ENCODE data around the gene APOBEC3A. TPM values are rescaled to one million over a fixed set of nuclear protein-coding genes. Genes with fewer than 3 reads are reported as not detected.
"Not testable (repeated sequence)": the region's sequence is repeated elsewhere in the genome, so short reads cannot be mapped to it uniquely, and the experiment has no call there.

APOBEC3A gene
- total RNA-seq, 1 experiment from 2014 or later: not detected

- DNase-seq: no peak
- no peak overlapping the region for H3K27ac ChIP-seq
- no peak overlapping the region for H3K4me3 ChIP-seq
- no peaks in the 10 kb centered on the region for H3K4me1 ChIP-seq
- H3K9me3 ChIP-seq (replicated peaks): no peaks in the 10 kb centered on the region
- H3K27me3 ChIP-seq: no peaks in the 10 kb centered on the region; the same call in 1 of the 2 replicates
- no peaks in the 10 kb centered on the region for H3K36me3 ChIP-seq
Measured at GRCh38 chr22:38997518-38997917, 40.1 kb downstream of the APOBEC3A start.

DNA sequence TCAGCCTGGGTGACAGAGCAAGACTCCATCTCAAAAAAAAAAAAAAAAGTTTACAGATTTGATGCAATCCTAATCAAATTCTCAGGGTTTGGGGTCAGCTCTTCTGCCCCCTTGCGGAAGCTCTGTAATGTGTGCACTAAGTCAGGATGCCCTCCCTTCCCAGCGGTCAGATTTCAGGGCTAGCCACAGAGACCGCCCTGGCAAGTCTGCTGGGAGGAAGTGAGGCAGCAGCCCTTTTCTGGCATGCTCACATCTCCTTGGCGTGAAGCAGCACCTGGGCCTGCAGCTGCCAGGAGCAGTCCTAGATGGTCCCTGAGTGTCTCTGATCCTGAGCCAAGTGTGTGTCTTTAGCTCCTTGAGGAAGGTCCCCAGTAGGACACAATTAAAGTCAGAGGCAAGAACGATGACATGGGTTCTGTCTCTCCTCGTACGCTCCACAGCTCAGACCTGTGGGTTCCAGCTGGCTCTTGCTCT lies 45.8 kb downstream of the APOBEC3A start:
- H3K4me3 ChIP-seq: no peak overlapping the region
- no peak overlapping the region for H3K27ac ChIP-seq
- H3K9me3 ChIP-seq (replicated peaks): no peaks in the 10 kb centered on the region
- peaks cover 3% of the 10 kb centered on the region; the same call in 1 of the 2 replicates for H3K4me1 ChIP-seq
- no peaks in the 10 kb centered on the region for H3K36me3 ChIP-seq
- H3K27me3 ChIP-seq: no peaks in the 10 kb centered on the region
- peak; percentile 66 to 83 for DNase-seq

- Histone ChIP-seq H3K4me1 (peaks cover 3% of the 10 kb centered on the region; the same call in 1 of the 2 replicates), H3K36me3 (no peaks in the 10 kb centered on the region), H3K9me3 (replicated peaks) (no peaks in the 10 kb centered on the region), H3K4me3 (no peak overlapping the region), H3K27me3 (no peaks in the 10 kb centered on the region), H3K27ac (no peak overlapping the region)
- no peak for DNase-seq
Measured at GRCh38 chr22:39007177-39007576, 49.8 kb downstream of the APOBEC3A start.

DNA sequence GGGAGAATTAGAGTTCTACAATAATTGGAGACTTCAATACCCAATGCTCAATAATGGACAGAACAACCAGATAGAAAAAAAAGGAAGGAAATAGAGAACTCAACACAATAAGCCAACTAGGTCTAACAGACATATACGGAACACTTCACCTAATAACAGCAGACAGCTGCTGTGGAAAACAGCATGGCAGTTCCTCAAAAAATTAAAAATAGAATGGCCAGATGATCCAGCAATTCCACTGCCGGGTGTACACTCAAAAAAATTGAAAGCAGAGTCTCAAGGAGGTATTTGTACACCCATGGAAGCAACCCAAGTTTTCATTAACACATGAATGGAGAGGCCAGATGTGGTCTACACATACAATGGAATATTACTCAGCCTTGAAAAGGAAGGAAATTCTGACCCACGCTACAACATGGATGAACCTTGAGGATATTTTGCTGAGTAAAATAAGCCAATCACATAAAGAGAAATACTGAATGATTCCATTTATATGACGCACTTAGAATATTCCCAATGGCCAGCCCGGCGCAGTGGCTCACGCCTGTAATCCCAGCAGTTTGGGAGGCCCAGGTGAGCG lies 51.0 kb downstream of the APOBEC3A start:
- not testable (repeated sequence) for DNase-seq; H3K4me1 ChIP-seq; H3K4me3 ChIP-seq; H3K36me3 ChIP-seq; H3K27ac ChIP-seq; H3K9me3 ChIP-seq (replicated peaks); H3K27me3 ChIP-seq

GRCh38 chr22:39010946-39011345 lies 53.5 kb downstream of the APOBEC3A start:
- H3K4me1 ChIP-seq: no peaks in the 10 kb centered on the region
- H3K4me3 ChIP-seq: no peak overlapping the region
- no peaks in the 10 kb centered on the region for H3K36me3 ChIP-seq
- H3K27me3 ChIP-seq: no peaks in the 10 kb centered on the region
- H3K9me3 ChIP-seq (replicated peaks): no peaks in the 10 kb centered on the region
- DNase-seq: no peak
- H3K27ac ChIP-seq: no peak overlapping the region

Other genes with a start within 250 kb of the APOBEC3A start
- gene SUN2, start 201.6 kb upstream of the APOBEC3A start, total RNA-seq (2014; rRNA removed; shearing (Covaris generic)): 67.3 TPM in 2 replicates
- gene DNAL4, start 163.5 kb upstream of the APOBEC3A start, total RNA-seq (2014; rRNA removed; shearing (Covaris generic)): 4.3 and 4.7 TPM in 2 replicates
- 0.08 and 0.10 TPM in 2 replicates for gene NPTXR, start 113.6 kb upstream of the APOBEC3A start, total RNA-seq (2014; rRNA removed; shearing (Covaris generic))
- gene CBX6, start 85.4 kb upstream of the APOBEC3A start, total RNA-seq (2014; rRNA removed; shearing (Covaris generic)): 37.7 and 40.5 TPM in 2 replicates
- gene APOBEC3B, start 24.7 kb downstream of the APOBEC3A start, total RNA-seq (2014; rRNA removed; shearing (Covaris generic)): 15.8 and 16.6 TPM in 2 replicates
- gene APOBEC3C, start 56.6 kb downstream of the APOBEC3A start, total RNA-seq (2014; rRNA removed; shearing (Covaris generic)): 2.3 and 2.6 TPM in 2 replicates
- not detected in 2 replicates for gene APOBEC3D, start 63.5 kb downstream of the APOBEC3A start, total RNA-seq (2014; rRNA removed; shearing (Covaris generic))
- not detected in 2 replicates for gene APOBEC3F, start 83.3 kb downstream of the APOBEC3A start, total RNA-seq (2014; rRNA removed; shearing (Covaris generic))
- gene APOBEC3G, start 119.7 kb downstream of the APOBEC3A start, total RNA-seq (2014; rRNA removed; shearing (Covaris generic)): not detected in 2 replicates
- gene APOBEC3H, start 139.6 kb downstream of the APOBEC3A start, total RNA-seq (2014; rRNA removed; shearing (Covaris generic)): not detected in 2 replicates
- 0.35 and 0.65 TPM in 2 replicates for gene CBX7, start 195.1 kb downstream of the APOBEC3A start, total RNA-seq (2014; rRNA removed; shearing (Covaris generic))

Measured in SJCRH30 (cell line).